NT2/D1 (cell line): ENCODE measurements around the gene PHRF1.

Experiments used
- DNase-seq: peaks from one replicate; pipeline ENCODE4 v3.0.0-alpha.2; 2011; ENCODE audit warnings: low read depth, low spot score
- H3K27me3 ChIP-seq: 2 replicates; pipeline ENCODE4 v1.6.0; 2011; ENCODE audit warnings: mild to moderate bottlenecking; ENCODE audit not compliant: insufficient read length, insufficient read depth
- H3K36me3 ChIP-seq: 2 replicates; pipeline ENCODE4 v1.6.1; 2011; ENCODE audit warnings: mild to moderate bottlenecking, low read length, mixed read lengths; ENCODE audit not compliant: insufficient read depth, insufficient read length
- H3K4me1 ChIP-seq: 2 replicates; pipeline ENCODE4 v1.5.1; 2011; ENCODE audit not compliant: insufficient read depth, insufficient read length
- H3K4me3 ChIP-seq: 2 replicates; pipeline ENCODE4 v1.5.1; 2011; ENCODE audit warnings: low read depth; ENCODE audit not compliant: insufficient read length
- H3K9ac ChIP-seq: 2 replicates; pipeline ENCODE4 v1.6.0; 2011; ENCODE audit warnings: low read depth; ENCODE audit not compliant: insufficient read length
- H3K9me3 ChIP-seq: 2 replicates; pipeline ENCODE4 v1.5.1; 2011; ENCODE audit warnings: mild to moderate bottlenecking, low read length; ENCODE audit not compliant: insufficient read depth
- SUZ12 ChIP-seq: IDR thresholded peaks from 2 replicates; pipeline ENCODE4 v1.6.1; 2011; ENCODE audit not compliant: insufficient read length, insufficient read depth; ENCODE audit errors: extremely low read depth
- YY1 ChIP-seq: IDR thresholded peaks from 2 replicates; pipeline ENCODE4 v1.6.1; 2011; ENCODE audit not compliant: insufficient read length, insufficient read depth
- ZNF274 ChIP-seq: IDR thresholded peaks from 2 replicates; pipeline ENCODE4 v1.6.1; 2011; ENCODE audit warnings: mild to moderate bottlenecking, low read depth, low read length

Gene PHRF1

DNA sequence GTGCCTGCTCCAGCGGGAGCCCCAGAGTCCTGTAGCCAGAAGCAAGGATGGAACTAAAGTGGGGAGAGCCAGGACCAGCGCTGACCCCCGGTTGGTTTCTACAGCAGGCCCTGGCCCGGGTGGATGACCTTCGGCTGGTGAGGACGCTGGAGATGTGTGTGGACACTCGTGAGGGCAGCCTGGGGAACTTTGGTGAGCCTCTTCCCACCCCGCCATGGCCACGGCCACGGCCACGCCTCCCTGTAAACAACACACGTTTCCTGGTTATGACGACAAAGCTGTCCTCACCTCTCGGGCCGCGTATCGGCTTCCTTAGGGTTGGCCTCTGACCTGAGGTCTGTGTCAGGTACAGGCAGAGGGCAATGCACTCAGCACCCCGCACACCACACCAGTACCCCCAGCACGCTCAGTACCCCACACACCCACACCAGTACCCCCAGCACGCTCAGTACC is 34.8 kb upstream of the PHRF1 start:
- DNase-seq: no peak
- Histone ChIP-seq H3K9me3 (no peaks in the 10 kb centered on the region), H3K4me1 (peaks cover 30% of the 10 kb centered on the region), H3K27me3 (peaks cover 21% of the 10 kb centered on the region), H3K9ac (no peak overlapping the region), H3K36me3 (no peaks in the 10 kb centered on the region), H3K4me3 (no peak overlapping the region)
- TF ChIP-seq YY1 (no peak), SUZ12 (no peak), ZNF274 (no peak)

DNA sequence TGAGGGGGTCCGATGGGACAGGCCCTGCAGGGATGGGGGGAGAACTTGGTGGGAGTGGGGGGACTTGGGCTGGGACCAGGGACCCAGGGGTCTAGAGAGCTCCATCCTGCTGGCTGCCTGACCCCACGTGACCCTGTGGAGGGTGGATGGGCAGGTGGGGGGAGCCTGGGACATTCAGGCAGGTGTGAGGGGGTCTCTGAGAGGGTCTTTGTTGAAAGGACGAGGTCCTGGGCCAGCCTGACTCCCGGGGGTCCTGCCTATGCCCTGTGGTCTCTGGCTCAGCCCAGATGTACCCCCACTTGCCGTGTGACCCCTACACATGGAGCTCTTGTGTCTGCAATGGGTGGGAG is 31.5 kb upstream of the PHRF1 start:
- no peak overlapping the region for H3K9ac ChIP-seq
- H3K4me1 ChIP-seq: peaks cover 14% of the 10 kb centered on the region
- H3K9me3 ChIP-seq: no peaks in the 10 kb centered on the region
- H3K27me3 ChIP-seq: no peaks in the 10 kb centered on the region
- no peak overlapping the region for H3K4me3 ChIP-seq
- no peak for TF ChIP-seq ZNF274
- DNase-seq: no peak
- H3K36me3 ChIP-seq: no peaks in the 10 kb centered on the region

GRCh38 chr11:545171-545570 is 31.1 kb upstream of the PHRF1 start:
- Histone ChIP-seq H3K4me1 (peaks cover 11% of the 10 kb centered on the region), H3K9me3 (no peaks in the 10 kb centered on the region), H3K36me3 (no peaks in the 10 kb centered on the region), H3K9ac (no peak overlapping the region), H3K4me3 (no peak overlapping the region), H3K27me3 (no peaks in the 10 kb centered on the region)
- TF ChIP-seq YY1 (no peak), SUZ12 (no peak), ZNF274 (no peak)
- DNase-seq: no peak

DNA sequence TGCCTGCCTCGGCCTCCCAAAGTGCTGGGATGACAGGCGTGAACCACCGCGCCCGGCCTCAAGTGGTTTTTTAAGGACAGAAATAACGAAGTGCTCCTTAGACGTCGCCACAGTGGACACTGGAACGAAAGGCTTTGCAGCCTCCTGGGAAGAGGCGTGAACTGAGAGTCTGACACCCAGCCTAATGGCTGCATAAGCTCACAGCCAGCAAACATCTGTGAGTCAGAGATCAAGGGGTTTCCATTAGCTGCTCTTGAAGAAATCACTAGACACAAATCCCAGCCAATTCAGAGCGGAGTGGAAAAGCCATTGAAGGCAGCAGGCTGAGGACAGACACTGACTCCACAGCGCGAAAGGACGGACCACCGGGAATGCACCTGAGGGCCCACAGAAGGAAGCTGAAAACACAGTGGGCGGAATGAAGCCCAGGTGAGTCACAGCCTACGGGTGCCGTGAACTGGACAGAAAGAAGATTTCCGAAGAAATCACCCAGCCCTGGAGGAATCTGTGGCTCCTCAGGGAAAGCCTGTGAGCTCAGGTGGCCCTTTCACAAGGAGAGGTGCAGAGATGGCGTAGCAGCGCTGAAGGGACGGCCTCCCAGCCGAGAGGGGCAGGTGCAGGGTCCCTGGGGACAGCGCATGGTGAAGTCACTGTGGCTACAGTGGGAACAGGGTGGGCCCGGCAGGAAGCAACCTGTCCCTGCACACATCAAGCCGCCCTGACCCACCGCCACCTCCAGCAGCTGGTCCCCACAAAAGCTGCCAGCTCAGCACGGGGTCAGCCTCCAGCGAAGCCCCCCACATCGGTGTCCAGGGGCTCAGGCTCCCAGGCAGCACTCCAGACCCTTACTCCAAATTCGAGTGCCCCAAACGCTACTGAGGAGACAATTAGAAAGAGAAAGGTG is 27.3 kb upstream of the PHRF1 start:
- H3K4me3 ChIP-seq: no peak overlapping the region
- TF ChIP-seq YY1: no peak
- H3K9me3 ChIP-seq: no peaks in the 10 kb centered on the region
- no peaks in the 10 kb centered on the region for H3K27me3 ChIP-seq
- DNase-seq: no peak
- peaks cover 14% of the 10 kb centered on the region for H3K4me1 ChIP-seq
- H3K9ac ChIP-seq: no peak overlapping the region
- H3K36me3 ChIP-seq: no peaks in the 10 kb centered on the region

DNA sequence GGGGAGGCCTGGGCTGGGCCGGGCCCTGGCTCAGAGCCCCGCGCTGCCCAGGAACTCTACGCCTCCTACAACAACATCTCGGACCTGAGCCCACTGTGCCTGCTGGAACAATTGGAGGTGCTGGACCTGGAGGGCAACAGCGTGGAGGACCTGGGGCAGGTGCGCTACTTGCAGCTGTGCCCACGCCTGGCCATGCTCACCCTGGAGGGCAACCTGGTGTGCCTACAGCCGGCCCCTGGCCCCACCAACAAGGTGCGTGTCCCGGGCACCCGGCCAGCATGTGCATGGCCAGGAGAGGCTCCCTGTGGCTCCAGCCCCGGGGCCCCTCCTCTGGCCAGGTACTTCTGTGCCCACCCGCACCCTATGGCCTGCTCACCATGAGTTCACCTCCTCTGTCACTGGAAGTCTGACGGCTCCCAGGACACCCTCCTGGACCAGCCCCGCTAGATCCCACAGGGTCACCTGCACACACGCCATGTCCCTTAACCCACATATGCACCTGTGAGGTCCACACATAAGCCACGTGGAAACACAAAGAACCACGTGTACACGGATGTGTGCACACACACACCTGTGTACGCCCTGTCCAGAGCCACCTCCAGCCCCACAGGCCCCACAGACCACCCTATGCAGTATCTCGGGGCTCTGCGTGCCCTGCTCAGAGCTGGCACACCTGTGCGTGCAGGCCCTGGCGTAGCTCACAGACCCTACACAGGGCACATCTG is 26.1 kb upstream of the PHRF1 start:
- no peak for DNase-seq
- peaks cover 16% of the 10 kb centered on the region for H3K4me1 ChIP-seq
- no peak overlapping the region for H3K9ac ChIP-seq
- H3K9me3 ChIP-seq: no peaks in the 10 kb centered on the region
- peaks cover 2% of the 10 kb centered on the region for H3K27me3 ChIP-seq
- H3K4me3 ChIP-seq: no peak overlapping the region
- no peaks in the 10 kb centered on the region for H3K36me3 ChIP-seq
- TF ChIP-seq SUZ12 (no peak), ZNF274 (no peak), YY1 (no peak)

- no peak overlapping the region for H3K9ac ChIP-seq
- TF ChIP-seq ZNF274: no peak
- no peak for TF ChIP-seq YY1
- no peak for TF ChIP-seq SUZ12
- no peak for DNase-seq
- H3K9me3 ChIP-seq: no peaks in the 10 kb centered on the region
- peaks cover 15% of the 10 kb centered on the region for H3K4me1 ChIP-seq
- H3K36me3 ChIP-seq: no peaks in the 10 kb centered on the region
- H3K27me3 ChIP-seq: peaks cover 7% of the 10 kb centered on the region
- no peak overlapping the region for H3K4me3 ChIP-seq
These were observed 25.6 kb upstream of the PHRF1 start for GRCh38 chr11:550746-551085.

- Histone ChIP-seq H3K36me3 (no peaks in the 10 kb centered on the region), H3K4me3 (no peak overlapping the region), H3K4me1 (peaks cover 15% of the 10 kb centered on the region), H3K27me3 (peaks cover 11% of the 10 kb centered on the region), H3K9ac (no peak overlapping the region), H3K9me3 (no peaks in the 10 kb centered on the region)
- DNase-seq: no peak
- TF ChIP-seq YY1: no peak
- TF ChIP-seq ZNF274: no peak
- no peak for TF ChIP-seq SUZ12
These were observed 25.1 kb upstream of the PHRF1 start for GRCh38 chr11:551131-551530.
